ENCODE measurements around the gene HARBI1.
"Not testable (repeated sequence)": the region's sequence is repeated elsewhere in the genome, so short reads cannot be mapped to it uniquely, and the experiment has no call there.

The HARBI1 gene

GRCh38 chr11:46594785-46595184 lies 22.2 kb downstream of the HARBI1 start:
- DNase-seq, result no peak

- no peak for DNase-seq
These were observed 22.7 kb downstream of the HARBI1 start for GRCh38 chr11:46594374-46594700.

GRCh38 chr11:46593550-46594373 lies 23.3 kb downstream of the HARBI1 start, which contains the start of gene AMBRA1:
AMBRA1 (minus strand) TSS chr11:46594023; CDS start chr11:46548380, 45,643 bp downstream.
- peak; percentile 99 for DNase-seq

- DNase-seq, result no peak
These were observed 26.1 kb downstream of the HARBI1 start for GRCh38 chr11:46590740-46591605.

- no peak for DNase-seq
These were observed 28.1 kb downstream of the HARBI1 start for GRCh38 chr11:46588915-46589314.

- no peak for DNase-seq
These were observed 28.9 kb downstream of the HARBI1 start for GRCh38 chr11:46588131-46588530.

GRCh38 chr11:46583513-46583912 lies 33.5 kb downstream of the HARBI1 start:
- not testable (repeated sequence) for DNase-seq

- no peak for DNase-seq
These were observed 34.4 kb downstream of the HARBI1 start for GRCh38 chr11:46582588-46582987.

GRCh38 chr11:46577058-46577457 lies 40.0 kb downstream of the HARBI1 start:
- no peak for DNase-seq

GRCh38 chr11:46574656-46575055 lies 42.4 kb downstream of the HARBI1 start:
- DNase-seq, result no peak

GRCh38 chr11:46570790-46571398 lies 46.1 kb downstream of the HARBI1 start:
- no peak for DNase-seq

GRCh38 chr11:46565232-46565840 lies 51.7 kb downstream of the HARBI1 start:
- no peak for DNase-seq

- no peak for DNase-seq
These were observed 52.6 kb downstream of the HARBI1 start for GRCh38 chr11:46564459-46564858.

GRCh38 chr11:46562527-46562926 lies 54.5 kb downstream of the HARBI1 start:
- DNase-seq, result no peak

GRCh38 chr11:46560300-46560991 lies 56.6 kb downstream of the HARBI1 start:
- DNase-seq, result no peak

GRCh38 chr11:46559815-46560214 lies 57.2 kb downstream of the HARBI1 start:
- no peak for DNase-seq

- DNase-seq, result no peak
These were observed 59.3 kb downstream of the HARBI1 start for GRCh38 chr11:46557684-46558151.

GRCh38 chr11:46555267-46556054 lies 61.6 kb downstream of the HARBI1 start:
- no peak for DNase-seq

GRCh38 chr11:46554213-46555147 lies 62.5 kb downstream of the HARBI1 start:
- DNase-seq, result no peak

- no peak for DNase-seq
These were observed 63.2 kb downstream of the HARBI1 start for GRCh38 chr11:46553814-46554212.

Data from retina (tissue), 1 donor.